HepG2 (cell line): Measurements from ENCODE around the gene DNASE1L2. TPM values are rescaled to one million over a fixed set of nuclear protein-coding genes. Genes with fewer than 3 reads are reported as not detected.

Experiments
- CHD2 ChIP-seq: IDR thresholded peaks from 2 replicates; pipeline ENCODE4 v1.6.1; 2011; ENCODE audit warnings: low read depth, low read length, improper control_type of control experiment
- FOSL2 ChIP-seq: sonication (generic); formaldehyde crosslinking; IDR thresholded peaks from 2 replicates; pipeline ENCODE4 v1.4.0; 2020; ENCODE audit warnings: missing genetic modification reagents
- FOXO1 ChIP-seq: sonication (generic); formaldehyde crosslinking; IDR thresholded peaks from 2 replicates; pipeline ENCODE4 v1.4.0; 2020; ENCODE audit warnings: missing genetic modification reagents
- GRHL1 ChIP-seq: sonication (generic); formaldehyde crosslinking; conservative IDR thresholded peaks from 2 replicates; pipeline ENCODE4 v1.8.0; 2022; ENCODE audit warnings: missing genetic modification reagents
- HNF1B ChIP-seq: sonication (generic); formaldehyde crosslinking; IDR thresholded peaks from 2 replicates; pipeline ENCODE4 v1.5.1; 2020; ENCODE audit warnings: mild to moderate bottlenecking, moderate library complexity, missing genetic modification reagents
- MBD4 ChIP-seq: IDR thresholded peaks from 2 replicates; pipeline ENCODE4 v1.6.1; 2012; ENCODE audit warnings: low read length, inconsistent platforms, borderline replicate concordance
- ONECUT2 ChIP-seq: sonication (generic); formaldehyde crosslinking; IDR thresholded peaks from 2 replicates; pipeline ENCODE4 v1.4.0; 2020; ENCODE audit warnings: missing genetic modification reagents
- PHF5A ChIP-seq: IDR thresholded peaks from one replicate; pipeline ENCODE4 v1.6.1; 2018; ENCODE audit warnings: low read depth, missing genetic modification reagents; ENCODE audit not compliant: unreplicated experiment
- SNAI1 ChIP-seq: sonication (generic); formaldehyde crosslinking; IDR thresholded peaks from 2 replicates; pipeline ENCODE4 v1.5.0; 2020; ENCODE audit warnings: mild to moderate bottlenecking, missing genetic modification reagents, borderline replicate concordance
- TFDP1 ChIP-seq: IDR thresholded peaks from 2 replicates; pipeline ENCODE4 v1.6.1; 2016; ENCODE audit warnings: missing compliant biosample characterization, missing genetic modification reagents, borderline replicate concordance
- ZBTB10 ChIP-seq: sonication (generic); formaldehyde crosslinking; IDR thresholded peaks from 2 replicates; pipeline ENCODE4 v1.4.0; 2020; ENCODE audit warnings: missing genetic modification reagents, borderline replicate concordance
- ZBTB4 ChIP-seq: sonication (generic); formaldehyde crosslinking; IDR thresholded peaks from 2 replicates; pipeline ENCODE4 v1.4.0; 2020; ENCODE audit warnings: missing genetic modification reagents, mild to moderate bottlenecking, borderline replicate concordance
- ZEB1 ChIP-seq: IDR thresholded peaks from 2 replicates; pipeline ENCODE4 v1.6.1; 2012; ENCODE audit warnings: mild to moderate bottlenecking, low read depth, inconsistent platforms; ENCODE audit not compliant: insufficient replicate concordance
- ZFP82 ChIP-seq: sonication (generic); formaldehyde crosslinking; IDR thresholded peaks from 2 replicates; pipeline ENCODE4 v1.5.1; 2020; ENCODE audit warnings: mild to moderate bottlenecking, missing genetic modification reagents, borderline replicate concordance
- ZNF205 ChIP-seq: IDR thresholded peaks from 2 replicates; pipeline ENCODE4 v1.6.1; 2018; ENCODE audit warnings: missing biosample characterization, missing genetic modification reagents
- ZNF207 ChIP-seq: fragments of 450-650 bp; IDR thresholded peaks from 2 replicates; pipeline ENCODE4 v1.6.1; 2016; ENCODE audit warnings: antibody characterized with exemption, borderline replicate concordance
- ZNF282 ChIP-seq: fragments of 450-650 bp; IDR thresholded peaks from 2 replicates; pipeline ENCODE4 v1.6.1; 2018; ENCODE audit not compliant: partially characterized antibody
- ZNF451 ChIP-seq: sonication (generic); formaldehyde crosslinking; IDR thresholded peaks from 2 replicates; pipeline ENCODE4 v1.5.0; 2020; ENCODE audit warnings: mild to moderate bottlenecking, missing genetic modification reagents
- polyA plus RNA-seq, 8 experiments: library from polyadenylated mRNA; depleted of rRNA in 3 of 8; stranded (reverse) in 7 of 8; unstranded in 1 of 8; fragments of >200 nt; fragmentation: Illumina TruSeq in 4 of 8; extraction: Trizol in 4 of 8; gene quantifications; 2 replicates each; pipeline versions ENCODE4 v1.2.1 to v1.2.3, GENCODE V29; 2011 to 2016; ENCODE audit warnings: low read depth in 4 of 8, missing spikeins in 1 of 8, mixed read lengths in 1 of 8; ENCODE audit not compliant: insufficient read depth in 1 of 8
- total RNA-seq, 5 experiments: library from RNA; depleted of rRNA; stranded (reverse); fragments of >200 nt; fragmentation: Illumina TruSeq; extraction: Trizol; gene quantifications; 2 replicates each; pipeline ENCODE4 v1.2.3, GENCODE V29; 2016; ENCODE audit warnings: low read depth in 1 of 5

Gene DNASE1L2
- total and polyA plus RNA-seq, 2 of the 13 experiments (the other 11 are each of a cell fraction or from before 2014, with no cell fraction given) = 0.44 to 0.50 TPM

GRCh38 chr16:2251296-2252111, 15.3 kb downstream of the DNASE1L2 start, which contains the start of gene ECI1 (continued):
- peak; percentile 78 for TF ChIP-seq ZBTB4 (CRISPR knock-in tag)
- no peak for TF ChIP-seq ZNF282
- no peak for TF ChIP-seq MBD4
- peak; percentile 37 for TF ChIP-seq ZEB1
- no peak for TF ChIP-seq GRHL1 (CRISPR knock-in tag)
- no peak; the same call in 1 of the 2 replicates for TF ChIP-seq FOXO1
- TF ChIP-seq SNAI1 = 0 out of 2 replicates have a peak, but pooled peaks have one; percentile 56
- peak; percentile 68; the same call in 1 of the 2 replicates for TF ChIP-seq TFDP1 (CRISPR knock-in tag)
- TF ChIP-seq ZNF451 = peak; percentile 79; the same call in 1 of the 2 replicates
- no peak for TF ChIP-seq ZBTB10 (CRISPR knock-in tag)
- TF ChIP-seq ZNF207 = no peak
- no peak for TF ChIP-seq CHD2
- TF ChIP-seq ONECUT2 (CRISPR knock-in tag) = no peak
- no peak for TF ChIP-seq ZNF205 (CRISPR knock-in tag)
- peak; percentile 98 for TF ChIP-seq HNF1B
- no peak for TF ChIP-seq PHF5A (CRISPR knock-in tag)
- peak; percentile 44; the same call in 1 of the 2 replicates for TF ChIP-seq FOSL2
- no peak for TF ChIP-seq ZFP82 (CRISPR knock-in tag)
